Activated CD8-positive, alpha-beta memory T cell treated with anti-CD3 and anti-CD28 coated beads for 1 hour (primary cell): ENCODE data around the gene PPP1R14C.
"Not testable (repeated sequence)": the region's sequence is repeated elsewhere in the genome, so short reads cannot be mapped to it uniquely, and the experiment has no call there.

Experiments
- DNase-seq, 2 donors: peaks; one replicate each; pipeline ENCODE4 v3.0.0-alpha.2; 2020; ENCODE audit warnings: low read depth in 1 of 2; ENCODE audit errors: extremely low read depth in 1 of 2

Gene PPP1R14C

GRCh38 chr6:150212778-150213177 lies 69.9 kb downstream of the PPP1R14C start:
- DNase-seq = no peak

GRCh38 chr6:150213301-150213700 lies 70.5 kb downstream of the PPP1R14C start:
- DNase-seq = no peak

- no peak for DNase-seq
Observed at GRCh38 chr6:150214310-150214709, 71.5 kb downstream of the PPP1R14C start.

- DNase-seq = no peak
Observed at GRCh38 chr6:150220634-150221551, 78.0 kb downstream of the PPP1R14C start.

- no peak for DNase-seq
Observed at GRCh38 chr6:150224820-150225219, 82.0 kb downstream of the PPP1R14C start.

GRCh38 chr6:150227281-150227680 lies 84.4 kb downstream of the PPP1R14C start:
- DNase-seq = no peak

- DNase-seq = no peak
Observed at GRCh38 chr6:150228072-150228733, 85.4 kb downstream of the PPP1R14C start.

- DNase-seq = no peak
Observed at GRCh38 chr6:150229436-150230163, 86.8 kb downstream of the PPP1R14C start.

- DNase-seq = no peak
Observed at GRCh38 chr6:150230164-150230561, 87.3 kb downstream of the PPP1R14C start.

GRCh38 chr6:150230832-150231524 lies 88.1 kb downstream of the PPP1R14C start:
- DNase-seq = no peak

- DNase-seq = no peak
Observed at GRCh38 chr6:150231525-150231850, 88.6 kb downstream of the PPP1R14C start.

GRCh38 chr6:150233843-150234269 lies 91.0 kb downstream of the PPP1R14C start:
- no peak for DNase-seq

- DNase-seq = no peak
Observed at GRCh38 chr6:150235218-150235617, 92.4 kb downstream of the PPP1R14C start.

- DNase-seq = no peak
Observed at GRCh38 chr6:150236114-150236513, 93.3 kb downstream of the PPP1R14C start.

- DNase-seq = no peak
Observed at GRCh38 chr6:150236544-150236943, 93.7 kb downstream of the PPP1R14C start.

GRCh38 chr6:150237626-150238025 lies 94.8 kb downstream of the PPP1R14C start:
- DNase-seq = no peak

- DNase-seq = no peak
Observed at GRCh38 chr6:150238336-150238741, 95.5 kb downstream of the PPP1R14C start.

- no peak for DNase-seq
Observed at GRCh38 chr6:150238846-150239407, 96.1 kb downstream of the PPP1R14C start.

- not testable (repeated sequence) for DNase-seq
Observed at GRCh38 chr6:150241756-150242155, 98.9 kb downstream of the PPP1R14C start.

GRCh38 chr6:150243620-150244314 lies 100.9 kb downstream of the PPP1R14C start:
- DNase-seq = no peak
